SU-DHL-6 (cell line): ENCODE results near the gene GLE1.

Source experiments
- CTCF ChIP-seq: fragments of 200-600 bp; sonication (generic); IDR thresholded peaks from one replicate; pipeline ENCODE4 v1.5.1; 2017; ENCODE audit warnings: antibody characterized with exemption, mild to moderate bottlenecking, low read length, moderate library complexity; ENCODE audit not compliant: insufficient read depth, poor library complexity, severe bottlenecking
- EZH2phosphoT487 ChIP-seq: fragments of 200-600 bp; sonication (generic), shearing (Covaris generic); conservative IDR thresholded peaks from 2 replicates; pipeline ENCODE4 v1.6.1; 2018; ENCODE audit warnings: mild to moderate bottlenecking, antibody characterized with exemption, low read length, moderate library complexity, mixed read lengths

GRCh38 chr9:128532581-128532980 is 28.1 kb downstream of the GLE1 start:
- no peak for TF ChIP-seq CTCF
- no peak for TF ChIP-seq EZH2phosphoT487
